HG02981 (cell line): ENCODE measurements around the gene ALG6.

ENCODE experiments used
- ATAC-seq: cut with Tn5 transposase; IDR thresholded peaks from one replicate; pipeline ENCODE4 v1.9.1; 2021; ENCODE audit warnings: mild to moderate bottlenecking, moderate library complexity; ENCODE audit not compliant: unreplicated experiment

Gene ALG6

DNA sequence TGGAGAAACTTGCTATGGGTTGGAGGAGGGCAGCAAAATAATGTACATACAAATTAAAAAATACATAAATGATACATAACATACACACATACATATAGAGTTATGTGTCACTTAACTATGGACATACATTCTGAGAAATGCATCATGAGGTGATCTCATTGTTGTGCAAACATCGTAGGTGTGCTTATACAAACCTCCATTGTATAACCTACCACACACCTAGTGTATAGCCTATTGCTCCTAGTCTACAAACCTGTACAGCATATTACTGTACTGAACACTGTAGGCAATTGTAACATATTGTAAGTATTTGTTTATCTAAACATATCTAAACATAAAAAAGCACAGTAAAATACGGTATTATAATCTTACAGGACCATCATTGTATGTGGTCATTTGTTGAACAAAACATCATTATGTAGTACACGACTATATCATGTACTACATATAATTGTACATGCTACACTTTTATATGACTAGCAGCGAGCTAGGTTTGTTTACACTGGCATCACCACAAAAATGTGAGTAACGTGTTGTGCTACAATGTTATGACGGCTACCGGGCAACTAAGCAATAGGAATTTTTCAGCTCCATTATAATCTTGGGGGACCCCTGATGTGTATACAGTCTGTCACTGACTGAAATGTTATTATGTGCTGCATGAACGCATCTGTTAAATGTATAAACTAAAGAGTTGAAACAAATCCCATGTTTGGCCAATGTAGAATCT, 120.1 kb downstream of the ALG6 start:
- no peak for ATAC-seq
